Right atrium auricular region (tissue), 2 donors: ENCODE measurements around the gene GJD2. TPM values are rescaled to one million over a fixed set of nuclear protein-coding genes. Genes with fewer than 3 reads are reported as not detected.

Source experiments
- DNase-seq: peaks from one replicate; pipeline ENCODE4 v3.0.0-alpha.2; 2019; ENCODE audit warnings: low spot score
- H3K27ac ChIP-seq, 2 donors: fragments of 200-600 bp; sonication (generic); 1 replicate in 1 of 2; 2 replicates in 1 of 2; pipeline ENCODE4 v1.5.1; 2016 to 2019
- H3K27me3 ChIP-seq, 2 donors: fragments of 200-600 bp; sonication (generic); one replicate each; pipeline versions ENCODE4 v1.5.1 to v1.6.0; 2017 to 2019
- H3K36me3 ChIP-seq: fragments of 200-600 bp; sonication (generic); one replicate; pipeline ENCODE4 v1.5.1; 2016
- H3K4me1 ChIP-seq, 2 donors: fragments of 200-600 bp; sonication (generic); one replicate each; pipeline versions ENCODE4 v1.5.1 to v1.6.0; 2017 to 2019
- H3K4me3 ChIP-seq, 2 donors: fragments of 200-600 bp; sonication (generic); 1 replicate in 1 of 2; 2 replicates in 1 of 2; pipeline ENCODE4 v1.5.1; 2017 to 2019; ENCODE audit warnings: mild to moderate bottlenecking in 1 of 2, moderate library complexity in 1 of 2
- H3K9me3 ChIP-seq, 2 donors: fragments of 200-600 bp; sonication (generic); one replicate each; pipeline ENCODE4 v1.5.1; 2019
- total RNA-seq, 2 donors: library from RNA; depleted of rRNA; stranded (reverse); fragments of >200 nt; gene quantifications; one replicate each; pipeline ENCODE4 v1.1.0, GENCODE V29; 2016
- TF ChIP-seq, protein P1 (sequence below), 2 donors: fragments of 200-600 bp; sonication (generic); IDR thresholded peaks; one replicate each; pipeline ENCODE4 v1.5.1; 2019; ENCODE audit warnings: antibody characterized with exemption in 2 of 2

GJD2 gene
- total RNA-seq, 2 donors from 2014 or later: 13.6 to 42.3 TPM

- H3K27ac ChIP-seq: peak overlapping the region; percentile 8 to 83
- TF ChIP-seq, protein P1, sequence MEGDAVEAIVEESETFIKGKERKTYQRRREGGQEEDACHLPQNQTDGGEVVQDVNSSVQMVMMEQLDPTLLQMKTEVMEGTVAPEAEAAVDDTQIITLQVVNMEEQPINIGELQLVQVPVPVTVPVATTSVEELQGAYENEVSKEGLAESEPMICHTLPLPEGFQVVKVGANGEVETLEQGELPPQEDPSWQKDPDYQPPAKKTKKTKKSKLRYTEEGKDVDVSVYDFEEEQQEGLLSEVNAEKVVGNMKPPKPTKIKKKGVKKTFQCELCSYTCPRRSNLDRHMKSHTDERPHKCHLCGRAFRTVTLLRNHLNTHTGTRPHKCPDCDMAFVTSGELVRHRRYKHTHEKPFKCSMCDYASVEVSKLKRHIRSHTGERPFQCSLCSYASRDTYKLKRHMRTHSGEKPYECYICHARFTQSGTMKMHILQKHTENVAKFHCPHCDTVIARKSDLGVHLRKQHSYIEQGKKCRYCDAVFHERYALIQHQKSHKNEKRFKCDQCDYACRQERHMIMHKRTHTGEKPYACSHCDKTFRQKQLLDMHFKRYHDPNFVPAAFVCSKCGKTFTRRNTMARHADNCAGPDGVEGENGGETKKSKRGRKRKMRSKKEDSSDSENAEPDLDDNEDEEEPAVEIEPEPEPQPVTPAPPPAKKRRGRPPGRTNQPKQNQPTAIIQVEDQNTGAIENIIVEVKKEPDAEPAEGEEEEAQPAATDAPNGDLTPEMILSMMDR (IDR thresholded peaks at IDR 0.05): no peak
Observed at GRCh38 chr15:34769711-34770110, 14.9 kb upstream of the GJD2 start.

GRCh38 chr15:34768530-34768929 is 13.7 kb upstream of the GJD2 start:
- no peaks in the 10 kb centered on the region for H3K36me3 ChIP-seq
- no peak for DNase-seq
- TF ChIP-seq, protein P1 (IDR thresholded peaks at IDR 0.05): no peak

More at GRCh38 chr15:34769711-34770110, 14.9 kb upstream of the GJD2 start:
- no peak for DNase-seq
- Histone ChIP-seq H3K9me3 (no peaks in the 10 kb centered on the region), H3K36me3 (no peaks in the 10 kb centered on the region), H3K4me3 (no peak overlapping the region), H3K27me3 (no peaks in the 10 kb centered on the region), H3K4me1 (peaks cover 0 to 10% of the 10 kb centered on the region in 2 donors)

DNA sequence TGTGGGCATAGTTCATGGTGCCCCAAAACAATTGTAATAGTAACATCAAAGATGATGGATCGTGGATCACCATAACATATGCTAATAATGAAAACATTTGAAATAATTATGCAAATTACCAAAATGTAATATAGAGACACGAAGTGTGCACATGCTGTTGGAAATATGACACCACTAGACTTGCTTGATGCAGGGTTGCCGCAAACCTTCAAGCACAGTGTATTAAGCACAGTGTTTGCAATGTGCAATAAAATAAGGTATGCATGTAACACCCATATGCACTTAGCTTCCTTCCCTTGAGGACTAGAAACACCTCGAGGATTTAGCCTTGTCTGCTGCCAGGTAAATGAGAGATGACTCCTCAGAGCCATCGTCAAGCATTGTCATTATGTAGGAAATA is 10.9 kb upstream of the GJD2 start:
- no peak for DNase-seq
- no peaks in the 10 kb centered on the region for H3K36me3 ChIP-seq
- peaks cover 0 to 10% of the 10 kb centered on the region in 2 donors for H3K4me1 ChIP-seq
- H3K4me3 ChIP-seq: no peak overlapping the region
- TF ChIP-seq, protein P1 (IDR thresholded peaks at IDR 0.05): no peak
- no peaks in the 10 kb centered on the region for H3K9me3 ChIP-seq
- H3K27me3 ChIP-seq: no peaks in the 10 kb centered on the region
- H3K27ac ChIP-seq: no peak overlapping the region

More at GRCh38 chr15:34768530-34768929, 13.7 kb upstream of the GJD2 start:
- Histone ChIP-seq H3K4me3 (no peak overlapping the region), H3K4me1 (peaks cover 0 to 10% of the 10 kb centered on the region in 2 donors), H3K27ac (no peak overlapping the region), H3K27me3 (no peaks in the 10 kb centered on the region), H3K9me3 (no peaks in the 10 kb centered on the region)

DNA sequence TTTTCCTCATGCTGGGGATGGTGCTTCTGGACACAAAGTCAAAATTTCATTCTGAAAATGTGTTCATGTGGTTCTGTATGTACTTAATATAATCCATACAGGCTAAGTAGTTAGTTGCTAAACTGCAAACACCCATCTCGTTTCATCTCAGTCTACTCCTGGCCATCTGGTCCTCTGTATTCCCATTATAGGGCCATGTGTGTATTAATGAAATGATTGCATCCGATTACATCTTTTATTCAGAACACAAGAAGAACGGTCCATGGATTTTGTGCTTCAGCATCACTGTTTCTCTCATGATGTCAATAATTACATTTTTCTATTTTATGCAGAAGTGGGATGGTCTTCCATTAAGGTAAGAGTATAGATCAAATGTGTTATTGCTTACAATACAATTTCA is 6.1 kb upstream of the GJD2 start:
- H3K4me3 ChIP-seq: no peak overlapping the region
- H3K27ac ChIP-seq: no peak overlapping the region
- H3K27me3 ChIP-seq: no peaks in the 10 kb centered on the region
- no peaks in the 10 kb centered on the region for H3K9me3 ChIP-seq
- no peaks in the 10 kb centered on the region for H3K4me1 ChIP-seq
- TF ChIP-seq, protein P1 (IDR thresholded peaks at IDR 0.05): no peak
- H3K36me3 ChIP-seq: no peaks in the 10 kb centered on the region
- no peak for DNase-seq

DNA sequence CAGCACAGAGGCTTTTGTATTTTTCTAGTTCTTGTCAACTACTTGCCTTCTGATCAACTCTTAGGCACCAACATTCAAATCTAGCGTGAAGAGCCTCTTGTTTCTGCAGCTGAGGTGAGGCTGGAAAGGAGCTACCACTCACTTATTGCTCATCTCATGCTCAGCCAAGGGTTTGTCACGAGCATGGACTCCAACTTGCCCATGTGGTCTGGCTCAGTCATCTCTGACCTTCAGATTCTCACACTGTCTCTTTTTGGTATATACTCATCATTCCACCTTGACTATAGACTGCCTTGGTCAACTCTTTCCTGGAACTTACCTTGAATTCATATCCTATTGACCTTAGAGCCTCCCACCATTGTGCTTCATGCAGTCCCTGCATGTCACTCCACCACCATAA is 5.2 kb upstream of the GJD2 start:
- no peak for DNase-seq
- Histone ChIP-seq H3K27ac (no peak overlapping the region), H3K27me3 (no peaks in the 10 kb centered on the region), H3K4me3 (no peak overlapping the region), H3K36me3 (no peaks in the 10 kb centered on the region), H3K9me3 (no peaks in the 10 kb centered on the region), H3K4me1 (peaks cover 0 to 3% of the 10 kb centered on the region in 2 donors)
- TF ChIP-seq, protein P1 (IDR thresholded peaks at IDR 0.05): no peak

GRCh38 chr15:34759347-34759746 is 4.5 kb upstream of the GJD2 start:
- Histone ChIP-seq H3K36me3 (no peaks in the 10 kb centered on the region), H3K9me3 (no peaks in the 10 kb centered on the region), H3K27ac (no peak overlapping the region), H3K4me1 (peaks cover 0 to 8% of the 10 kb centered on the region in 2 donors), H3K27me3 (no peaks in the 10 kb centered on the region), H3K4me3 (no peak overlapping the region)
- TF ChIP-seq, protein P1 (IDR thresholded peaks at IDR 0.05): no peak
- no peak for DNase-seq
